Measurements from ENCODE around the gene SRSF6. TPM values are rescaled to one million over a fixed set of nuclear protein-coding genes. Genes with fewer than 3 reads are reported as not detected.
A peak's percentile ranks its signal among the peaks of the same experiment; 100 is the strongest.
"Not testable (repeated sequence)": the region's sequence is repeated elsewhere in the genome, so short reads cannot be mapped to it uniquely, and the experiment has no call there.

The SRSF6 gene
- total RNA-seq, 1 experiment from 2014 or later = 202 TPM

- Mint-ChIP-seq H3K36me3 (ENCODE audit: insufficient read depth, unreplicated experiment) (peaks cover 4% of the 10 kb centered on the region), H3K27me3 (ENCODE audit: unreplicated experiment) (peaks cover 94% of the 10 kb centered on the region), H3K4me1 (ENCODE audit: low read depth, unreplicated experiment) (peaks cover 8% of the 10 kb centered on the region), H3K27ac (ENCODE audit: unreplicated experiment) (no peak overlapping the region), H3K9me3 (ENCODE audit: low read depth, unreplicated experiment) (no peaks in the 10 kb centered on the region), H3K4me3 (ENCODE audit: low read depth, unreplicated experiment) (no peak overlapping the region)
- no peak for DNase-seq
- BruUV-seq (replicated peaks) = no TSS peak
- intact Hi-C loops (cut with micrococcal nuclease; ENCODE audit: unreplicated experiment) = no loop called here
- CTCF ChIA-PET = interaction anchor here (0.5 kb wide), 1 partner anchor 396 kb away, joined by 3 read pairs; no protein-coding TSS in a partner anchor
- no peak for TF ChIP-seq CTCF (IDR thresholded peaks at IDR 0.05; ENCODE audit: unreplicated experiment)
Observed at GRCh38 chr20:43444107-43444506, 13.6 kb upstream of the SRSF6 start.

- no peak overlapping the region for H3K4me3 Mint-ChIP-seq (ENCODE audit: low read depth, unreplicated experiment)
- DNase-seq = no peak
- CTCF ChIA-PET = interaction anchor here (0.7 kb wide), 1 partner anchor 61 kb away, joined by 4 read pairs; the partner anchor contains the start of gene L3MBTL1
- H3K27ac Mint-ChIP-seq (ENCODE audit: unreplicated experiment) = no peak overlapping the region
- H3K27me3 Mint-ChIP-seq (ENCODE audit: unreplicated experiment) = peaks cover 83% of the 10 kb centered on the region
- no peak for TF ChIP-seq CTCF (IDR thresholded peaks at IDR 0.05; ENCODE audit: unreplicated experiment)
- intact Hi-C loops (cut with micrococcal nuclease; ENCODE audit: unreplicated experiment) = no loop called here
- no TSS peak for BruUV-seq (replicated peaks)
- no peaks in the 10 kb centered on the region for H3K9me3 Mint-ChIP-seq (ENCODE audit: low read depth, unreplicated experiment)
- H3K4me1 Mint-ChIP-seq (ENCODE audit: low read depth, unreplicated experiment) = peaks cover 8% of the 10 kb centered on the region
- peaks cover 4% of the 10 kb centered on the region for H3K36me3 Mint-ChIP-seq (ENCODE audit: insufficient read depth, unreplicated experiment)
Observed at GRCh38 chr20:43446361-43446879, 11.3 kb upstream of the SRSF6 start.

- not testable (repeated sequence) for H3K36me3 Mint-ChIP-seq (ENCODE audit: insufficient read depth, unreplicated experiment); H3K9me3 Mint-ChIP-seq (ENCODE audit: low read depth, unreplicated experiment); DNase-seq; H3K4me1 Mint-ChIP-seq (ENCODE audit: low read depth, unreplicated experiment); BruUV-seq (replicated peaks); H3K27ac Mint-ChIP-seq (ENCODE audit: unreplicated experiment); H3K4me3 Mint-ChIP-seq (ENCODE audit: low read depth, unreplicated experiment)
- intact Hi-C loops (cut with micrococcal nuclease; ENCODE audit: unreplicated experiment) = loop anchor here (2.0 kb wide), 2 partner anchors 244 to 634 kb away; no protein-coding TSS in a partner anchor
- H3K27me3 Mint-ChIP-seq (ENCODE audit: unreplicated experiment) = peaks cover 68% of the 10 kb centered on the region
- CTCF ChIA-PET = interaction anchor here (0.6 to 1.0 kb wide), 6 partner anchors 9 to 392 kb away, joined by 3 to 16 read pairs (median 6); partner anchors contain the start of gene SRSF6
Observed at GRCh38 chr20:43448431-43448747, 9.3 kb upstream of the SRSF6 start.

GRCh38 chr20:43448748-43449535 is 8.8 kb upstream of the SRSF6 start:
- H3K4me3 Mint-ChIP-seq (ENCODE audit: low read depth, unreplicated experiment) = no peak overlapping the region
- BruUV-seq (replicated peaks) = no TSS peak
- H3K36me3 Mint-ChIP-seq (ENCODE audit: insufficient read depth, unreplicated experiment) = peaks cover 4% of the 10 kb centered on the region
- H3K9me3 Mint-ChIP-seq (ENCODE audit: low read depth, unreplicated experiment) = no peaks in the 10 kb centered on the region
- TF ChIP-seq CTCF (IDR thresholded peaks at IDR 0.05; ENCODE audit: unreplicated experiment) = peak; percentile 92
- intact Hi-C loops (cut with micrococcal nuclease; ENCODE audit: unreplicated experiment) = loop anchor here (1.0 to 2.0 kb wide), 3 partner anchors 244 to 634 kb away; no protein-coding TSS in a partner anchor
- CTCF ChIA-PET = interaction anchor here (0.6 to 1.0 kb wide), 6 partner anchors 9 to 392 kb away, joined by 3 to 16 read pairs (median 6); partner anchors contain the start of gene SRSF6
- DNase-seq = peak; percentile 62
- no peak overlapping the region for H3K27ac Mint-ChIP-seq (ENCODE audit: unreplicated experiment)
- H3K27me3 Mint-ChIP-seq (ENCODE audit: unreplicated experiment) = peaks cover 68% of the 10 kb centered on the region
- H3K4me1 Mint-ChIP-seq (ENCODE audit: low read depth, unreplicated experiment) = peaks cover 8% of the 10 kb centered on the region

Data from Calu3 (cell line).